GM19193 (cell line): ENCODE results near the gene MAGI1.

ENCODE experiments used
- POLR2A ChIP-seq: IDR thresholded peaks from 4 replicates; pipeline ENCODE4 v1.6.1; 2011; ENCODE audit not compliant: insufficient read depth, insufficient read length; ENCODE audit errors: extremely low read depth

Gene MAGI1

DNA sequence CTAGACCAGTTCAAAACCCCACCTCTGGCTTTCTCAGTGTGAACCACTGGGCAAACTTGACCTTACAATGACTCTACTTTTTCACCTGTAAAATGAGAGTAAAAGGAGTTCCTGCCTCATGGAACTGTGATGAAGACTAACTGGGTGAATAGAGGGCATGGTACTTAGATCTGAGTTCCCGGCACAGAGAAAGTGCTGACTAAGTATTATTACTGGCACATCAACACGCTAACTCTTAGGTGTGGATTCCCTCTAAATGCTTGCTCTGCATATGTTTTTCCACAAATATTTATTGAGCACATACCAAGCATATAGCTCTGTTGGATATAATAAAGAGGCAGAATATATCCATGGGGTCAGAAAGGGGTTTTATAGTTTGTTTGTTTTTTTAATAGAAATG lies 437.8 kb downstream of the MAGI1 start:
- TF ChIP-seq POLR2A, result no peak

DNA sequence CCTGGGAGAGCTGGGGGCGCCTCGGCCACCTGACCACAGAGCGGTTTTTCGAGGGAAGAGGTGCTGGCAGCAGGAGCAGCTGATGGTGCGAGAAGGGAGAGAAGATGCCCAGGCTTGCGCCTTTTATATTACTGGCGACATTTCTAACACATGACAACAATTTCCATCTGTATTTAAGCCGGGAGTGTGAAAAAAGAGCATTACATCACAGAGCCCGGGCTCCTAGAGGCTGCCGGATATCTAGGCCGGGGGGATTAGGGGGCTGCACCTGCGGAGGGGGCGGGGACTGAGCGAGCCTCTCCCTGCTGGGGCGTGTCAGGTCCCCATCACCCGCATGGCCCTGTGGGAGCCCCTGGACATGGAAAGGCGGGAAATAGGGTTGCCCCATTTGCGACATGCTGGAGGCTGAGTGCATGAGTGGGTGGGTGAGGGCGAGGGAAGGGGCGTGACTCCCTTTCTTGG lies 440.7 kb downstream of the MAGI1 start:
- TF ChIP-seq POLR2A, result no peak

DNA sequence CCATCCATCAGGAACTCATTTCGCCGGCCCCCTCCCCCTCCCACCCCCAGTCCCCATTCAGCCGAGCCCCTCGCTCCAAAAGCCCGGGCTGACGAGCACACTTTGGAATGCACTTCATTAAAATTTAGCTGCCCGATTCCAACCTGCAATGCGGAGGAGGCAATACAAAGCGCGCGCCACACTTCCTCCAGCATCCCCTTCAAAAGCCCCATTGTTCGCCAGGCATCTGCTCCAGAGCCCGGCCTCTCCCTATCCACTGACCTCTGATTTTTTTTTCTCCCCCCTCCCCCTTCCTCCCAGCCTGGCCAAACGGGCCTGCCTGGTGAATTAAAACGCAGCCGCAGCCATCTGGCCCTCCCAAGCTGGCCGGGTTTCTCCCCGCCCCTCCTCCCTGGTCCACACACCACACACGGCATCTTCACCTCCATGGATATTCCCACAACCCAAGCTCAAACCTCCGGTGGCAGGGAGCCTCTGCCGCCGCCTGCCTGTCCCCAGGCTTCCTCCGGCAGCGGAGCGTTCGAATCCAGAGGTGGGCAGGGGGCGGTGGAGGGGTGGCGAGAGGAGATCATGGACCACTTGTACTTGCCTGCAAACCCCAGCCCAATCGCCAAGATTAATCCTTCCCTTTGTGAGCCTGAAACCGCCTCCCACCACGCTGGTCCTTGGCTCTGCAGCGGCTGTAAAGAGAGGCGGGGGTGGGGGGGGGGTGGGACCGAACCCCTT lies 441.3 kb downstream of the MAGI1 start:
- TF ChIP-seq POLR2A, result no peak

DNA sequence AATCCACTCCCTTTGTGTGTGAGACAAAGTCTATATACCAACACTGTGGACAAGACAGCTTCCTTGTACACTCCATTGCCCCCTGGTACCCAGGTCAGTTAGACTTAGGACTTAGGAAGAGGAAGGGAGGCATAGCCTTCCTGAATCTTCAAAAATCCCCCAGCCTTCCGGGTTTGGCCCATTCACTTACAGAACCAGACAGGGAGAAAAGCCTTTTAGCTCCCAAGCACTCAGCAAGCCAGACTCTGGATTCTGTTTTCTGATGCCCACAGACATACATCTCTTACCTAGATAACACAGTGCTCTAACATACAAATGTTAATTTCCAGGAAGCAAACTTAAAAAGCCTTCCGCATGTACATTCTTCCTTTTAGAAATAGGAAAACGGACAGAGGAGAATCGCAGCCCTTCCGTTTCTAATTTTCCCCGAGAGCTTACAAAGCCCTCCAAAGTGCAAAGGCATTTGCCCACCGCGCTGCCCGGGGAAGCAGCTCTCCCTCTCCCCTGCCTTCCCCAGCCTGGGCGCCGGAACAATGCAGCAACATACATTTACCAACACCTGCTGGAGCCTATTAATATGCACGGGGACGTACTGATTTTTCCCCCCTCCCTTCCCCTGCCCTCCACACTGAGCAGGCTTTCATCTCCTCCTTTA lies 442.0 kb downstream of the MAGI1 start:
- TF ChIP-seq POLR2A, result no peak

DNA sequence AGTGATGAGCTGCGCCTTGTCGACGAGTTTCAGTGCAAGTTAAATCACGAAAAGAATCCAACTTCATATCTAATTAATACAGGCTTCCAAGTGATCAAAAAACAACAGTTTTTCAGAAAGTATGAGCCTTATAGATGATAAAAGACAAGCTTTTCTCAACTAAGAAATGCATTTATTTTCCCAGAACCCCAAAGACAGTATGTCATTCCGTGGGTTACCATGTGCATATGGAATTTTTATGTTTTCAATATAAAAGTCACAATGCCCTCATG lies 442.8 kb downstream of the MAGI1 start:
- no peak for TF ChIP-seq POLR2A

DNA sequence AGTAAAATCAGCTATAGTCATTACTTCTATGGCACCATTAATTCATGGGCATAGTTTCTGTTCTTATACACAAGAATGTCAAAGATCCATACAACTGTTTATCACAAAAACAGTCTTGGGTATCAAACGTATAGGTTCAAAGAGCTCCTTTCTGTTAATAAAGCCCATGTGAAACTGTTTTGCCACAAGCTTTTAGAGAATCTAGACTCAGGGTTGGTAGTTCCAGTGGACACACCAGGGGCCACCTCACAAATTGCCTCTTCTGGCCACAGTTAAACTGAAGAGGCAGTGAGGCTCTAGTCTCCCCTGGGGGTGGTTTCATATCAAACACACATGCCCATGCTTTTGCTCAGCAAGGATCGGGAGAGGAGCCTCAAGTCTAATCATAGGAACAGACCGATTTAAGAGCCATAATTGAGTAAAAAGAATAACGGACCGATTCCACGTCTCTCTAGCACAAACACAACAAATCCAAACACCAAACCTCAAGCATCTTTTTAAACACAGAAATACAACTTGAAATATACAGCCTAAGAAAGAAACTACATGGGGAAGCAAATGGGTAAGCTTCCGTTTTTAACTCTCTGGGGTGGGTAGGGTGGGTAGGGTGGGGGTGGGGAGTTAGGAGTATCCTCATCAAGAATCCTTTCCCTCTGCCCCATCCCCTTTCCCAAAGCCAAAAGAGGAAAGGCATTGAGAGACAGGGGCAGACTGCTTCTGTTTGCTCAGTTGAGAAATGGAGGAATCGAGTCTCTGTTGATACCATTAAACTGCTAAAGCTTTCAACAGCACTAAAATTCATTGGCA lies 443.3 kb downstream of the MAGI1 start:
- no peak for TF ChIP-seq POLR2A

DNA sequence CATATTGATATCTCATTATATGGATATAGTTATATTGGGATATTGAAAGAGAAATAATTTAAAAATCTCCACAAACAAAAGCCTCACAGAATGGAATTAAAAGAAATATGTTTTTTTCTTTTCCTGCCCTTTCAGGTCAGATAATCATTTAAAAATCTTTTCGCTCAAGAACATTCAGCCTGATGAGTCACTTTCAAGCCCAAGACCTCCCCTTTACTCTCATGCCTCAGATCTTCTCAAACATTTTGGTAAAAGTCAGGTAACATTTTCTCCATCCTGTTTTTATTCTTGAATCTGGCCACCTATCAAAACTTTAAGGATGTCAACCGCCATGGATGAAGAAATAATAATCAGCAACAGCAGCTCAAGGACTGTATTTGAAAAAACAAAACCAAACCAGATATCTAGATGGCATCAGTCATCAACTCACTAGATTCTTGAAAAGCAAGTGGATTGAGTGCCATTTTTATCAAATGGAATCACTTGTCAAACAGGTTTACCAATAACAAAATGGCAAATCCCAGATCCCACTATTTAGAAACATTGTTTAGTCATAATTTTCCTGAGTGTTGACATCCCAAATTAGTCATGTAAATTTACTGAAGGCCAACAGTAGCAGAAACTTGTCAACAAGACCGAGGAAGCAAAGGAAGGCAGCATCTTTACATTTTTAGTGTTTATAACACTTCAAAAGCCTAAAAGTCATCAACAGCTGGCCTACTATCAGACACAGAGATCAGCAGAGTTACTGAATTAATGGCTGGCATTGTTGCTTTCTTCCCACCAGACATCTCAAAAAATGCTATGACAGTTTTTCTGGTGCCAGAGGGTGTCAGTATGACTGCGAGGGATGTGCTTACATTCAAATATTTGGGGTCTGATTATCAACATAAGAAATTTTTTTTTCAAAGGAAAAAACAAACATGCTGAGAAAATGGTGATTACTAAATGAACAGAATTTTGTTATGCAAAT lies 444.7 kb downstream of the MAGI1 start:
- TF ChIP-seq POLR2A, result no peak

DNA sequence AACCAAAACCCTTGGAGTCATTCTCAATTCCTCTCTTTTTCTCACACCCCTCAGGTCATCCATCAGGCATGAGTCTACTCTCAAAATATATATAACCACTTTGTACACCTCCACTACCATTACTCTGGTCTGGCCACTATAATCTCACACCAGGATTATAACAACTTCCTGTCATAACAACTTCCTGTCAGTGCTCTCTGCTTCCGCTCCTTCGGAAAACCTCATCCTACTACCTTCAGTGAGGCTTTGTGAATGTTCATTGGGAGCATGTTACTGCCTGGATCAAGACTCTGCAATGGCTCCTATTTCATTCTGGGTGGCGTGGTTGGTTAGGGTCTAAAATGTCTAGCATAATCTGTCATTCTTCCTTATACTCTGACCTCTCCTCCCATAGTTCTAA lies 447.4 kb downstream of the MAGI1 start:
- TF ChIP-seq POLR2A, result no peak

DNA sequence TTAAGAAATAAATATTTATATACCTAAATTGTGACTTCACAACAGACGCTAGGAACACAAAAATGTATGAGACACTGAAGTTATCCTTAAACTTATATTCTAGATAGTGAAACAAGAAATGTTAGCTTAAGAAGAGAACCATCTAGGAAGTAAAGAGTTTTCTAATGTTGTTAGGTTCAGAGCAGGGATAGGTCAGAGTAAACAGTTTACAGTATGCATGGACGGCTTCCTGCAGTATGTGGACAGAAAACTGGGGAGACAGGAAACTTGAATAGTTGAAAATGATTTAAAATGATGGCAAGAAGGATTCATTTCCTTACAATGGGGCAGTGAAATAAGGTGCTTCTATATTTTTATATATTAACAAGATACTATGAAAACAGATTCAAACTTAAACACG lies 449.8 kb downstream of the MAGI1 start:
- TF ChIP-seq POLR2A, result no peak

DNA sequence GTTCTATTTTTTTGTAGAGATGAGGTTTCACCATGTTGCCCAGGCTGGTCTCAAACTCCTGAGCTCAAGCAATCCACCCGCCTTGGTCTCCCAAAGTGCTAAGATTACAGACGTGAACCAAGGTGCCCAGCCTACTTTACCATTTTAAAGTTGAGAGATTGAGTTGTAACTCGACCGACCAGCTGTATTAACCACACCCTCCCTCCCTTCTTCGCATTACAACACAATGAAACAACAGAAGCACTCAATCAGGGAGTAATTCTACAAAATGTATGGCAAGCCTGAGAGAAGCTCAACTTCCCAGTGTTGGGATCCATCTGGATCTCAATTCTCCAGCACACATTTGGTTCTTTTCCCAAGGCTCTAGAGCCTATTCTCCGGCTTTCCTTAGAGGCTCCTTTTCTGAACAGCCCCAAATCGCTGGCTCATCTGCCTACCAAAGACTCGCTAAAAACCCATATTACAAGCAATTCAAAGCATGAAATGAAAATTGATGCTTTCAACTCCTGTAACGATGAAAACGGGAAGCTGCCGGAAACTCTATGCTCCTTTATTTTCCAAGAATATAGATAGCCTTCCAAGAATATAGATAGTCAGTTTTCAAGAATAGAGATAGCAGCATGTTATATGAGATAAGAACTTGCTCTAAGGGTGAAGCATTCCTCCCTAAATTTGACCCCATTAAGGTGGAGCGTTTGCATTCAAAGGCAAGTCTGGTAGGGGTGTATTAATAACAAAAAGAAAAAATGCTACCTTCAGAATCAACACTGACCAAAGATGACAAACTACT lies 450.9 kb downstream of the MAGI1 start:
- TF ChIP-seq POLR2A, result no peak

DNA sequence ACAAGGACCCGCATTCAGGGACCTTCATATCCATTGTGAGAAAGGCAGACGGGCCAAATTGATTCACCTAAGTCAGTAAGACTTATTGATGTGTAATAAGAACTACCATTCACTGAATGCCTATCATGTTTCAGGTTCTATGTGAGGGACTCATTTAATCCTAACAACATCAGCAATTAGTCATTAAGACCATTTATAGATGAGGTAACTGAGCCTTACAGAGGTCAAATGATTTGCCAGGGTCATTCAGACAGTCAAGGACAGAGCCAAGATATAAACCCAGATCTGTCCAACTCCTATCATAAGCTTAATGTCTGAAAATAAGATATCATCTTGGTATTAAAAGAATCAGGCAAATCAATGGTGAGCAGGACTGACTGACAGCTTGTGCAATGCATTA lies 453.8 kb downstream of the MAGI1 start:
- TF ChIP-seq POLR2A, result no peak

DNA sequence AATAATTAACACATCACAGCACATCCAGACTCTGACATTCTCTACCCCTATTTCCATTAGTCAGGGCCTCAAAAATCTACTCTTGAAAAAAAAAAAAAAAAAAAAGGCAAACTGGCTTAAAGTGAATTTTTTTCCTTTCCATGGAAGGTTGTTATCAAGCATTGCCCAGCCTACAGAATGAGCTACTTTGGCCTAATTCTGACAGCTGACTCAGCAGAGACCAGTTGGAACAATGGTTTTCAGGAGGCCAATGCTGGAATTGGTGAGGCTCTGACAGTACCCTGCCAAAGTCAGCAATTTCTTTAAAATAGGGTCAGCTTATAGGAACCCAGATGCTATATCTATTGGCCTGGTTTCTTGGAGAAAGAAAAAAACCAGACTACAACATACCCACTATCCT lies 454.7 kb downstream of the MAGI1 start:
- no peak for TF ChIP-seq POLR2A

DNA sequence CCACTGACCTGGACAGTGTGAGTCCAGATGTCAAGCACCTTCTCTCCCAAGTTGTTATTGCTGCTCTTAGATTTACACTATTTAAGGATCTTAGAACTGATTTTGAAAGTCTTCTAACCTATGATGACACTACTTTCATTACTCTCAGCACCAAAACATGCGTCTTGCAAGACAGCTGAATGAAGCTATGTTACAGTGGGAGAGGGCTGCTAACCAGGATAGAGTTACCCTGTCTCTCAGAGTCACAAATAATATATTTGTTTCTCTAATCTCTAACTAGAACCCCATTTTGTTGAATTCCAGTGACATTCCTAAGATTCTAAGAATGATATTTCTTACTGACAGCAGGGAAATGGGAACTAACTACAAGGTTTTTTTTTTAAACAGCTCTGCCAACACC lies 455.5 kb downstream of the MAGI1 start:
- no peak for TF ChIP-seq POLR2A
